Measurements from ENCODE around the gene CPNE8.

- TF ChIP-seq USF2 (IDR thresholded peaks at IDR 0.05; ENCODE audit: low read depth, low read length) (no peak), POLR2A (IDR thresholded peaks at IDR 0.05; ENCODE audit: low read depth, low read length) (no peak), MXI1 (IDR thresholded peaks at IDR 0.05; ENCODE audit: borderline replicate concordance, low read depth, low read length) (no peak)
- TF ChIP-seq, protein P1, sequence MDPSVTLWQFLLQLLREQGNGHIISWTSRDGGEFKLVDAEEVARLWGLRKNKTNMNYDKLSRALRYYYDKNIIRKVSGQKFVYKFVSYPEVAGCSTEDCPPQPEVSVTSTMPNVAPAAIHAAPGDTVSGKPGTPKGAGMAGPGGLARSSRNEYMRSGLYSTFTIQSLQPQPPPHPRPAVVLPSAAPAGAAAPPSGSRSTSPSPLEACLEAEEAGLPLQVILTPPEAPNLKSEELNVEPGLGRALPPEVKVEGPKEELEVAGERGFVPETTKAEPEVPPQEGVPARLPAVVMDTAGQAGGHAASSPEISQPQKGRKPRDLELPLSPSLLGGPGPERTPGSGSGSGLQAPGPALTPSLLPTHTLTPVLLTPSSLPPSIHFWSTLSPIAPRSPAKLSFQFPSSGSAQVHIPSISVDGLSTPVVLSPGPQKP (IDR thresholded peaks at IDR 0.05; ENCODE audit: borderline replicate concordance, low read depth, low read length): no peak
- TF ChIP-seq, protein P2, sequence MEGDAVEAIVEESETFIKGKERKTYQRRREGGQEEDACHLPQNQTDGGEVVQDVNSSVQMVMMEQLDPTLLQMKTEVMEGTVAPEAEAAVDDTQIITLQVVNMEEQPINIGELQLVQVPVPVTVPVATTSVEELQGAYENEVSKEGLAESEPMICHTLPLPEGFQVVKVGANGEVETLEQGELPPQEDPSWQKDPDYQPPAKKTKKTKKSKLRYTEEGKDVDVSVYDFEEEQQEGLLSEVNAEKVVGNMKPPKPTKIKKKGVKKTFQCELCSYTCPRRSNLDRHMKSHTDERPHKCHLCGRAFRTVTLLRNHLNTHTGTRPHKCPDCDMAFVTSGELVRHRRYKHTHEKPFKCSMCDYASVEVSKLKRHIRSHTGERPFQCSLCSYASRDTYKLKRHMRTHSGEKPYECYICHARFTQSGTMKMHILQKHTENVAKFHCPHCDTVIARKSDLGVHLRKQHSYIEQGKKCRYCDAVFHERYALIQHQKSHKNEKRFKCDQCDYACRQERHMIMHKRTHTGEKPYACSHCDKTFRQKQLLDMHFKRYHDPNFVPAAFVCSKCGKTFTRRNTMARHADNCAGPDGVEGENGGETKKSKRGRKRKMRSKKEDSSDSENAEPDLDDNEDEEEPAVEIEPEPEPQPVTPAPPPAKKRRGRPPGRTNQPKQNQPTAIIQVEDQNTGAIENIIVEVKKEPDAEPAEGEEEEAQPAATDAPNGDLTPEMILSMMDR (conservative IDR thresholded peaks at IDR 0.05; ENCODE audit: low read depth, low read length): no peak
Observed at GRCh38 chr12:38898001-38898684, 7.2 kb downstream of the CPNE8 start.
